HepG2 (cell line): Measurements from ENCODE around the gene AAMP. TPM values are rescaled to one million over a fixed set of nuclear protein-coding genes. Genes with fewer than 3 reads are reported as not detected.

Experiments
- ATAC-seq: fragments of 200-7000 bp; cut with Tn5 transposase; 3 replicates; pipeline ENCODE4 v1.9.1; 2020; ENCODE audit warnings: mild to moderate bottlenecking, moderate library complexity
- BruUV-seq: library from RNA; stranded (reverse); fragments of 400-500 nt; replicated peaks from 2 replicates; lab custom pipeline; 2021; lab: Mats Ljungman, UMichigan
- CTCF ChIA-PET: fragments of 300-600 bp; formaldehyde crosslinking; extraction: SDS; loops from one replicate; lab custom pipeline; 2021; ENCODE audit warnings: low total read pairs, inconsistent platforms, low intra/inter-chr PET ratio; lab: Yijun Ruan, JAX
- POLR2A ChIA-PET: fragments of 350-600 bp; sonication (Branson Sonifier 250); formaldehyde crosslinking; loops from one replicate; lab custom pipeline; 2020; ENCODE audit warnings: antibody characterized with exemption, inconsistent platforms; lab: Yijun Ruan, JAX
- DNase-seq: peaks from one replicate; pipeline ENCODE4 v3.0.0-alpha.2; 2015; ENCODE audit warnings: low spot score
- FAIRE-seq: peaks from 3 replicates; lab custom pipeline; 2011; peaks lifted over from hg19 to GRCh38; lab: Jason Lieb, UNC
- H2AFZ ChIP-seq: one replicate; pipeline ENCODE4 v1.6.1; 2011; ENCODE audit warnings: low read length, inconsistent platforms
- H3K27ac ChIP-seq: fragments of 300-600 bp; 3 replicates; pipeline ENCODE4 v1.8.0; 2011; ENCODE audit warnings: mixed run types, mild to moderate bottlenecking, mixed read lengths, low read length, inconsistent platforms; ENCODE audit not compliant: insufficient read depth; ENCODE audit errors: extremely low read length
- H3K27me3 ChIP-seq, 2 experiments: fragments of 200-600 bp in 1 of 2; 2 replicates in 1 of 2; 3 replicates in 1 of 2; pipeline versions ENCODE4 v1.6.0 to v1.8.0; 2011; ENCODE audit warnings: low read length in 2 of 2, mild to moderate bottlenecking in 2 of 2, moderate library complexity in 2 of 2, inconsistent platforms in 1 of 2; ENCODE audit not compliant: insufficient read depth in 2 of 2, control insufficient read depth in 1 of 2
- H3K36me3 ChIP-seq, 2 experiments: fragments of 200-600 bp in 1 of 2; replicated peaks in 1 of 2; 2 replicates in 1 of 2; 3 replicates in 1 of 2; pipeline versions ENCODE4 v1.5.1 to v1.8.0; 2011; ENCODE audit warnings: low read length in 2 of 2, inconsistent platforms in 1 of 2; ENCODE audit not compliant: insufficient read depth in 2 of 2, control insufficient read depth in 1 of 2
- H3K4me1 ChIP-seq: 2 replicates; pipeline ENCODE4 v1.5.1; 2012; ENCODE audit warnings: low read length, inconsistent platforms; ENCODE audit not compliant: insufficient read depth
- H3K4me2 ChIP-seq: 2 replicates; pipeline ENCODE4 v1.6.0; 2011; ENCODE audit warnings: low read depth, low read length, inconsistent platforms
- H3K4me3 ChIP-seq, 3 experiments: fragments of 200-600 bp in 1 of 3; sonication (generic), shearing (Covaris generic) in 1 of 3; replicated peaks in 1 of 3; 2 replicates each; pipeline ENCODE4 v1.5.1; 2011 to 2016; ENCODE audit warnings: low read length in 3 of 3, inconsistent platforms in 2 of 3, low read depth in 2 of 3, mild to moderate bottlenecking in 2 of 3, control low read depth in 1 of 3, mixed read lengths in 1 of 3; ENCODE audit not compliant: insufficient read depth in 1 of 3
- H3K79me2 ChIP-seq: one replicate; pipeline ENCODE4 v1.6.1; 2011; ENCODE audit warnings: low read length, inconsistent platforms; ENCODE audit not compliant: insufficient read depth
- H3K9ac ChIP-seq: 2 replicates; pipeline ENCODE4 v1.6.0; 2011; ENCODE audit warnings: mild to moderate bottlenecking, low read depth, low read length, inconsistent platforms; ENCODE audit not compliant: insufficient read depth
- H3K9me3 ChIP-seq: 2 replicates; pipeline ENCODE4 v1.5.1; 2012; ENCODE audit warnings: mild to moderate bottlenecking, low read length
- H4K20me1 ChIP-seq: 2 replicates; pipeline ENCODE4 v1.6.0; 2011; ENCODE audit warnings: inconsistent platforms, mild to moderate bottlenecking, low read length, moderate library complexity; ENCODE audit not compliant: insufficient read depth
- ARNT2 ChIP-seq: sonication (generic); formaldehyde crosslinking; IDR thresholded peaks from 2 replicates; pipeline ENCODE4 v1.8.0; 2022; ENCODE audit warnings: mild to moderate bottlenecking, low read depth, missing genetic modification reagents, moderate library complexity
- ATF7-NPFF ChIP-seq: sonication (generic); formaldehyde crosslinking; IDR thresholded peaks from 2 replicates; pipeline ENCODE4 v1.8.1; 2023; ENCODE audit warnings: mild to moderate bottlenecking, low read depth, missing genetic modification reagents, moderate library complexity
- BHLHE40 ChIP-seq: IDR thresholded peaks from 2 replicates; pipeline ENCODE4 v1.6.1; 2011; ENCODE audit warnings: low read length, improper control_type of control experiment
- CHD2 ChIP-seq: IDR thresholded peaks from 2 replicates; pipeline ENCODE4 v1.6.1; 2011; ENCODE audit warnings: low read depth, low read length, improper control_type of control experiment
- HIVEP1 ChIP-seq: sonication (generic); formaldehyde crosslinking; IDR thresholded peaks from 2 replicates; pipeline ENCODE4 v1.4.0; 2020; ENCODE audit warnings: mild to moderate bottlenecking, missing genetic modification reagents
- KAT2B ChIP-seq: fragments of 150-350 bp; IDR thresholded peaks from 2 replicates; pipeline ENCODE4 v1.6.1; 2014; ENCODE audit warnings: low read depth, low read length, borderline replicate concordance
- KMT2B ChIP-seq: IDR thresholded peaks from 2 replicates; pipeline ENCODE4 v1.6.1; 2016; ENCODE audit warnings: missing genetic modification reagents, missing compliant biosample characterization
- MEF2D ChIP-seq: sonication (generic); formaldehyde crosslinking; IDR thresholded peaks from 2 replicates; pipeline ENCODE4 v1.5.1; 2020; ENCODE audit warnings: mild to moderate bottlenecking, missing genetic modification reagents
- RBM39 ChIP-seq: fragments of 200-400 bp; formaldehyde crosslinking; IDR thresholded peaks from one replicate; pipeline ENCODE4 v1.6.1; 2018; ENCODE audit warnings: antibody characterized with exemption, mild to moderate bottlenecking, low read depth, low read length; ENCODE audit not compliant: poor library complexity, severe bottlenecking
- SP1 ChIP-seq, 2 experiments: fragments of 450-650 bp in 1 of 2; sonication (generic) in 1 of 2; formaldehyde crosslinking in 1 of 2; IDR thresholded peaks; 2 replicates each; pipeline versions ENCODE4 v1.4.0 to v1.6.1; 2016 to 2020; ENCODE audit warnings: missing genetic modification reagents in 1 of 2
- TBX3 ChIP-seq: fragments of 450-650 bp; IDR thresholded peaks from 2 replicates; pipeline ENCODE4 v1.6.1; 2017; ENCODE audit warnings: antibody characterized with exemption, mild to moderate bottlenecking, inconsistent platforms, borderline replicate concordance
- ZBTB14 ChIP-seq: sonication (generic); formaldehyde crosslinking; IDR thresholded peaks from 2 replicates; pipeline ENCODE4 v1.4.0; 2020; ENCODE audit warnings: missing genetic modification reagents
- ZBTB3 ChIP-seq: sonication (generic); formaldehyde crosslinking; IDR thresholded peaks from 2 replicates; pipeline ENCODE4 v1.4.0; 2020; ENCODE audit warnings: low read depth, mild to moderate bottlenecking, moderate library complexity, missing genetic modification reagents, borderline replicate concordance
- ZNF234 ChIP-seq: sonication (generic); formaldehyde crosslinking; conservative IDR thresholded peaks from 2 replicates; pipeline ENCODE4 v1.5.1; 2020; ENCODE audit warnings: mild to moderate bottlenecking, missing genetic modification reagents
- ZNF235 ChIP-seq: sonication (generic); formaldehyde crosslinking; IDR thresholded peaks from 2 replicates; pipeline ENCODE4 v1.8.1; 2023; ENCODE audit warnings: mild to moderate bottlenecking, missing genetic modification reagents, borderline replicate concordance
- ZNF460 ChIP-seq: sonication (generic); formaldehyde crosslinking; IDR thresholded peaks from 2 replicates; pipeline ENCODE4 v1.5.1; 2020; ENCODE audit warnings: missing genetic modification reagents, mild to moderate bottlenecking, borderline replicate concordance
- ZNF724P ChIP-seq: sonication (generic); formaldehyde crosslinking; IDR thresholded peaks from 2 replicates; pipeline ENCODE4 v1.8.0; 2022; ENCODE audit warnings: missing genetic modification reagents, borderline replicate concordance
- WGBS: methylation state at CpG from one replicate; pipeline ENCODE4 v1.1.6; 2017; ENCODE audit warnings: low lambda C conversion rate; 5-methylcytosine and 5-hydroxymethylcytosine counted together
- in situ Hi-C: cut with HindIII; loops from 2 replicates; pipeline ENCODE4 v1.10.0; 2017; ENCODE audit warnings: low pct_unique_long_range_greater_than_20kb; ENCODE audit not compliant: extremely low pct_ligation_motif_present
- intact Hi-C: fragments of 100-400 bp; cut with micrococcal nuclease; formaldehyde crosslinking; loops from one replicate; pipeline ENCODE4 v1.10.0; 2022; ENCODE audit not compliant: unreplicated experiment
- polyA plus RNA-seq, 8 experiments: library from polyadenylated mRNA; depleted of rRNA in 3 of 8; stranded (reverse) in 7 of 8; unstranded in 1 of 8; fragments of >200 nt; fragmentation: Illumina TruSeq in 4 of 8; extraction: Trizol in 4 of 8; gene quantifications; 2 replicates each; pipeline versions ENCODE4 v1.2.1 to v1.2.3, GENCODE V29; 2011 to 2016; ENCODE audit warnings: low read depth in 4 of 8, missing spikeins in 1 of 8, mixed read lengths in 1 of 8; ENCODE audit not compliant: insufficient read depth in 1 of 8
- total RNA-seq, 5 experiments: library from RNA; depleted of rRNA; stranded (reverse); fragments of >200 nt; fragmentation: Illumina TruSeq; extraction: Trizol; gene quantifications; 2 replicates each; pipeline ENCODE4 v1.2.3, GENCODE V29; 2016; ENCODE audit warnings: low read depth in 1 of 5
- TF ChIP-seq, protein P1 (sequence below): sonication (generic); formaldehyde crosslinking; IDR thresholded peaks from 2 replicates; pipeline ENCODE4 v1.9.0; 2021; ENCODE audit warnings: missing genetic modification reagents, borderline replicate concordance
- TF ChIP-seq, protein P2 (sequence below): sonication (generic); formaldehyde crosslinking; IDR thresholded peaks from 2 replicates; pipeline ENCODE4 v1.8.1; 2023; ENCODE audit warnings: missing genetic modification reagents, mild to moderate bottlenecking, borderline replicate concordance

Gene AAMP
- total and polyA plus RNA-seq, 2 of the 13 experiments (the other 11 are each of a cell fraction or from before 2014, with no cell fraction given) = 110 to 186 TPM

GRCh38 chr2:218272531-218273212, 2.7 kb upstream of the AAMP start:
- 53% methylated on average over 16 of the region's 18 CpGs for WGBS
- no peak overlapping the region; the same call in 1 of the 2 replicates for H3K4me2 ChIP-seq
- H3K27me3 ChIP-seq = no peaks in the 10 kb centered on the region; a peak in 1 of 5 replicates
- TF ChIP-seq HIVEP1 (peak; percentile 72; the same call in 1 of the 2 replicates), ZNF234 (CRISPR knock-in tag) (no peak), BHLHE40 (no peak), ZNF460 (no peak), MEF2D (CRISPR knock-in tag) (peak; percentile 53; the same call in 1 of the 2 replicates), TBX3 (no peak), CHD2 (no peak), SP1 (IDR thresholded peaks at IDR 0.05) (no peak), SP1 (CRISPR knock-in tag; IDR thresholded peaks at IDR 0.05) (no peak), KMT2B (no peak), ZNF724P (CRISPR knock-in tag) (no peak), ZNF235 (CRISPR knock-in tag) (no peak), ZBTB14 (CRISPR knock-in tag) (no peak), ATF7-NPFF (CRISPR knock-in tag) (no peak), ARNT2 (CRISPR knock-in tag) (no peak), KAT2B (no peak), ZBTB3 (CRISPR knock-in tag) (no peak), RBM39 (peak; percentile 27)
- TF ChIP-seq, protein P1, sequence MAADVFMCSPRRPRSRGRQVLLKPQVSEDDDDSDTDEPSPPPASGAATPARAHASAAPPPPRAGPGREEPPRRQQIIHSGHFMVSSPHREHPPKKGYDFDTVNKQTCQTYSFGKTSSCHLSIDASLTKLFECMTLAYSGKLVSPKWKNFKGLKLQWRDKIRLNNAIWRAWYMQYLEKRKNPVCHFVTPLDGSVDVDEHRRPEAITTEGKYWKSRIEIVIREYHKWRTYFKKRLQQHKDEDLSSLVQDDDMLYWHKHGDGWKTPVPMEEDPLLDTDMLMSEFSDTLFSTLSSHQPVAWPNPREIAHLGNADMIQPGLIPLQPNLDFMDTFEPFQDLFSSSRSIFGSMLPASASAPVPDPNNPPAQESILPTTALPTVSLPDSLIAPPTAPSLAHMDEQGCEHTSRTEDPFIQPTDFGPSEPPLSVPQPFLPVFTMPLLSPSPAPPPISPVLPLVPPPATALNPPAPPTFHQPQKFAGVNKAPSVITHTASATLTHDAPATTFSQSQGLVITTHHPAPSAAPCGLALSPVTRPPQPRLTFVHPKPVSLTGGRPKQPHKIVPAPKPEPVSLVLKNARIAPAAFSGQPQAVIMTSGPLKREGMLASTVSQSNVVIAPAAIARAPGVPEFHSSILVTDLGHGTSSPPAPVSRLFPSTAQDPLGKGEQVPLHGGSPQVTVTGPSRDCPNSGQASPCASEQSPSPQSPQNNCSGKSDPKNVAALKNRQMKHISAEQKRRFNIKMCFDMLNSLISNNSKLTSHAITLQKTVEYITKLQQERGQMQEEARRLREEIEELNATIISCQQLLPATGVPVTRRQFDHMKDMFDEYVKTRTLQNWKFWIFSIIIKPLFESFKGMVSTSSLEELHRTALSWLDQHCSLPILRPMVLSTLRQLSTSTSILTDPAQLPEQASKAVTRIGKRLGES = no peak
- TF ChIP-seq, protein P2, sequence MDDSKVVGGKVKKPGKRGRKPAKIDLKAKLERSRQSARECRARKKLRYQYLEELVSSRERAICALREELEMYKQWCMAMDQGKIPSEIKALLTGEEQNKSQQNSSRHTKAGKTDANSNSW (CRISPR knock-in tag) = 0 out of 2 replicates have a peak, but pooled peaks have one; percentile 40

More at GRCh38 chr2:218272531-218273212, 2.7 kb upstream of the AAMP start:
- ChIA-PET POLR2A (interaction anchor here (1.0 to 7.5 kb wide), 4 partner anchors 13 to 128 kb away, joined by 4 to 121 read pairs (median 59); partner anchors contain the start of genes CTDSP1 and TMBIM1), CTCF (interaction anchor here (0.8 to 2.0 kb wide), 11 partner anchors 15 to 244 kb away, joined by 3 to 13 read pairs (median 7); partner anchors contain the start of genes CATIP and TMBIM1)
- in situ Hi-C loops (loop anchor here (5.0 to 10.0 kb wide), 2 partner anchors 192 to 375 kb away; no protein-coding TSS in a partner anchor), intact Hi-C loops (loop anchor here (1.0 to 5.0 kb wide), 7 partner anchors 12 to 244 kb away; partner anchors contain the start of genes ARPC2 and CATIP)
- DNase-seq (peak; percentile 84), FAIRE-seq (peak; percentile 92), ATAC-seq (peak; percentile 43)
- no peak overlapping the region for H3K4me3 ChIP-seq
- H3K9ac ChIP-seq = no peak overlapping the region
- H2AFZ ChIP-seq = no peak overlapping the region
- H3K4me1 ChIP-seq = peaks cover 33% of the 10 kb centered on the region
- H3K27ac ChIP-seq = peak overlapping the region; percentile 5
- H3K36me3 ChIP-seq = peaks cover 27 to 43% of the 10 kb centered on the region in 2 experiments
- no TSS peak for BruUV-seq
- H3K79me2 ChIP-seq = peaks cover 21% of the 10 kb centered on the region
- H4K20me1 ChIP-seq = no peaks in the 10 kb centered on the region; the same call in 1 of the 2 replicates
- H3K9me3 ChIP-seq = no peaks in the 10 kb centered on the region
